ENCODE results near the gene KSR2.

DNA sequence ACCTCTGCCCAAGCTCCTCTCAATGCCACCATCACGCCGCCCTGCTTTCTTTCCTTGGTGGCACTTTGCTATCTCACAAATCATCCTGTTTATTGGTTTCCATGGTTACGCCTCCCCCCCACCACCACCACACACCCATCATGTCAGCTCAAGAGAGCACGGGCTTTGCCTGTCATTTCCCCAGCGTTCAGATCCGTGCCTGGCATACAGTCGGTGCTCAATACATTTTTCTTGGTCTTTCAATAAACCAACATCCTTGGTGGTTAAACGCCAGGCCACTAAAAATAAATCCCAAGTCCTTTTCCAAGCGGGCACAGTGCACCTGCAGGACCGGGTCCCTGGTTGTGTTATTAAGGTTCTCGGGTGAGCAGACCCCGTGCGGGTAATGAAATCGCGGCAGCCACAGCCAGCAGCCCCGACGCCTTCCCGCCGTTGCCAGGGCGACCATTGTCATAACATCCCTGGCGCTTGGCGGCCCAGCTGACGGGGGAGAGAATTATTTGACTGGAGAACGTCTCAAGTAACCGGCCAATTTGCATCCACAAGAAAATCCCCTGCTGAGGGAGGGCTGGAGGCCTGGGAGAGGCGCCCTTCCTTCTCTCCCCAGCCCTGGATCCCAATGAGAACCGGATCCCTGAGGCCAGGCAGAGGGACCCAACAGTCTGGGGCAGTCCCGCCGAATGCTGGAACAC is 92.9 kb downstream of the KSR2 start:
- TF ChIP-seq POLR2AphosphoS5 (IDR thresholded peaks at IDR 0.05; ENCODE audit: low read depth, low read length) (no peak), POLR2A (IDR thresholded peaks at IDR 0.05; ENCODE audit: low read depth, low read length) (no peak)

Data from GM12891 (cell line).